Endothelial cell of umbilical vein (primary cell): ENCODE measurements around the gene UBASH3A.

Experiments
- EZH2 ChIP-seq: IDR thresholded peaks from 2 replicates; pipeline ENCODE4 v1.6.1; 2012; ENCODE audit warnings: borderline replicate concordance, low read depth, mild to moderate bottlenecking, moderate library complexity, low read length, inconsistent platforms; ENCODE audit not compliant: severe bottlenecking
- TF ChIP-seq, protein P1 (sequence below): IDR thresholded peaks from 2 replicates; pipeline ENCODE4 v1.6.1; 2011; ENCODE audit not compliant: insufficient read depth, insufficient read length

DNA sequence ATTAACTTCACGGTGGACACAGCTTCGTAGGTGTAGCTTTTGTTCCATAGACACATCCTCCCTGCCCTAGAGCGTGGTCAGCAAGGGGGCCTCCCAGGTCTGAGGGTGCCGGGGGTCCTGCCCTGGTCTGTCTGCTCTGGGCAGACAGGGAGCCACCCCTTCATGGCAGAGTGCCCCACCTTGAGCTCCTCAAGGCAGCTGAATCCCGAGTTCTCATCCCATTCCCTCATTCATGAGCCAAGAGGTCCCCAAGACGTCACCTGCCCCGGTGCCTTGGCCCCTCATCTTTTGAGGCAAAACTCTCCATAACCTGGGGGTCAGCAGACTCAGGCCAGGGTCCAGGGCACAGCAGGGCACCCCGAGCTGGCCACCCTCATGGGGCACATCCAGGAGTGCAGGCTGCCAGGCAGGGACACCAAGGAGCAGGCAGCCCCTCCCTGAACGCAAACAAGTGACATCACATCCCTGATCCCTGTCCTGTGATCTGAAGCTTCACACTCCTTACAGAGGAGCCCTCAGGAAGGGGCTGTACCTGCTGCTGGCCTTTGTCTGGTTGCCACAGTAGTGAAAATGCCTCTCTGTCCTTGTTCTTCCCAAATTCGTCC is 23.3 kb downstream of the UBASH3A start:
- TF ChIP-seq, protein P1, sequence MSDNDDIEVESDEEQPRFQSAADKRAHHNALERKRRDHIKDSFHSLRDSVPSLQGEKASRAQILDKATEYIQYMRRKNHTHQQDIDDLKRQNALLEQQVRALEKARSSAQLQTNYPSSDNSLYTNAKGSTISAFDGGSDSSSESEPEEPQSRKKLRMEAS: no peak
- no peak for TF ChIP-seq EZH2
